HG03460 (cell line): Measurements from ENCODE around the gene LZIC.

ENCODE experiments used
- ATAC-seq: cut with Tn5 transposase; IDR thresholded peaks from one replicate; pipeline ENCODE4 v1.9.1; 2021; ENCODE audit not compliant: unreplicated experiment

The LZIC gene

GRCh38 chr1:9910423-9911178 is 32.6 kb downstream of the LZIC start:
- peak; percentile 95 for ATAC-seq

GRCh38 chr1:9910076-9910422 is 33.1 kb downstream of the LZIC start, which contains the start of gene CTNNBIP1:
CTNNBIP1 (minus strand) TSS chr1:9910269; CDS start chr1:9872064, 38,205 bp downstream.
- peak; percentile 59 for ATAC-seq

GRCh38 chr1:9909234-9910046 is 33.8 kb downstream of the LZIC start:
- ATAC-seq = no peak

GRCh38 chr1:9908871-9909233 is 34.3 kb downstream of the LZIC start:
- no peak for ATAC-seq

- no peak for ATAC-seq
Measured at GRCh38 chr1:9907441-9907840, 35.8 kb downstream of the LZIC start.

DNA sequence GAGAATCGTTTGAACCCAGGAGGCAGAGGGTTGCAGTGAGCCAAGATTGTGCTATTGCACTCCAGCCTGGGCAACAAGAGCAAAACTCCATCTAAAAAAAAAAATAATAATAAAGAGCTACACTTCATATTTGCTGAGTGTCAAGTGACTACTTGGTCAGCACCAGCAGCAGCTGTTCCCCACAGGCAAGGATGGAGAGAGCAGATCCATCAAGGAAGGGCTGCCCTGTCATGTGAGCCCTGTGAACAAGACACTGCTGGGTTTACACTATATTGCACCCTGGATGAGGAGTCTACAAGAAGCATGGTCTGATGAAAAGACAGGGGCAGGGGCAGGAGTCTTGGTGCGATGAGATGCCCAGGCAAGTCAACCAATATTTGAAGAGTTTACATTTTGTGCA is 36.7 kb downstream of the LZIC start:
- no peak for ATAC-seq

GRCh38 chr1:9905010-9905409 is 38.2 kb downstream of the LZIC start:
- ATAC-seq = no peak

DNA sequence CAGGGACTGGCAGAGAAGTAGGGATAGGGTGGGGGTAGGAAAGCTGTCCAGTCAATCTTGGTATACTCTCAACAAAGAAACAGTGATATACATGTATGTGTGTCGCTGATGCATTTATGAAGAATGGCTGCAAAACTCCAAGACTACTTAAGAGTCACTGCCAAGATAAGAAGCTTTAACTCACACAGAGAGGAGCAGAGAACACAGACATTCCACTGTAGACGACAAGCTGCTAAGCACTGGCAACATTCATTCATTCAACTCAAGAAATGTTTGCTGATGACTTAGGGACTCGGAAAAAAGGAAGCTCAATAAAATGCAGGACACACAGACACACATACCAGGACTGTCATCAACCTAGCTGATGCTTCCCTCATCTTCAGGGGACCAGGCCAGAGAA is 38.6 kb downstream of the LZIC start:
- no peak for ATAC-seq

DNA sequence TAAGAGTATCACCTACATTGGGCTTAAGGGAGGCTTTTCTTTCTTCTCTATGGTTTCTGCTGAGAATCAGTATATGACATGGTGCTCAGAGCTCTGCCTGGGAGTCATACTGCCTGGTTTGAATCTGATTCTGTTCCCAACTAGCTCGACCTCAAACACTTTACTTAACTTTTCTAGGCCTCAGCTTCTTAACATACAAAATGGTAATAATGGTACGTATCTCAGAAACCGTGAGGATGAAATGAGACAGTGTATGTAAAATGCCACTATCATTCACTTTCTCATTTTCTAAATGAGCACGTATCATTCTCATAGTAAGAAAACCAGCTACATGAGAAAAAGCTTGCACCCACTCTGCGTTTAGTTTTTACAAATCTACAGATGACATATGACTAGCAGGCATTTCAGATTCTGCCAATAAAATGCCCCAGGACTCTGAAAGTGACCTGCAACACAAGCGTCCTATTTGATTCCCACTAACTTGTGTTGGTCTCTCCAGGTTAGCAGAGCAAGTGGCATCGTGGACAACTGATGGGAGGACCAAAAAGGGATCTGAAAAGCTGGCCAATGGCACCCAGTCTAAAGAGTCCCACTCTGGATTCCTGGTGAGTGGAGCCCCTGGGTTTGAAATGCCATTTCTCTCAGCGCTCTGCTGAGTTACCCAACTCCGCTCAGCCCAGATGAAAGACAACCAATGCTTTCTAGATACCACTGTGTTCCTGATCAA is 39.2 kb downstream of the LZIC start:
- no peak for ATAC-seq

DNA sequence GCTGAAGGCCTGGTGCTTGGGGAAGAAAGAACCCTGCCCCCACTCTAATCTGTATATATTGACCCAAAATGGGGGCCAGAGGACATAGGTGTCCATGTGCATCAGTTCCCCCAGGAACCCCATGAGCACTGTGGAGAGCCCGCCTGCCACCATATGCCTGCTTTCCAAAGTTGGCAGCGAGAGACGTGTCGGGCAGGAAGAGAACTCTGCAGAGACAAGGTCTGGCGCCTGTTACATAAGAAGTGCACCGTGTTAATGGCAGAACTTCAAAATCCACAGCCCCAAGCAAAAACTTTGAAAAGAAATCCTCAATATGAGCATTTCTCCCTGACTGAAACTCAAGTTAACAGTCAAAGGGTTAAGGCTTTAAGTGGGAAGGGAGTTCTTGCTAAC is 41.1 kb downstream of the LZIC start:
- no peak for ATAC-seq

DNA sequence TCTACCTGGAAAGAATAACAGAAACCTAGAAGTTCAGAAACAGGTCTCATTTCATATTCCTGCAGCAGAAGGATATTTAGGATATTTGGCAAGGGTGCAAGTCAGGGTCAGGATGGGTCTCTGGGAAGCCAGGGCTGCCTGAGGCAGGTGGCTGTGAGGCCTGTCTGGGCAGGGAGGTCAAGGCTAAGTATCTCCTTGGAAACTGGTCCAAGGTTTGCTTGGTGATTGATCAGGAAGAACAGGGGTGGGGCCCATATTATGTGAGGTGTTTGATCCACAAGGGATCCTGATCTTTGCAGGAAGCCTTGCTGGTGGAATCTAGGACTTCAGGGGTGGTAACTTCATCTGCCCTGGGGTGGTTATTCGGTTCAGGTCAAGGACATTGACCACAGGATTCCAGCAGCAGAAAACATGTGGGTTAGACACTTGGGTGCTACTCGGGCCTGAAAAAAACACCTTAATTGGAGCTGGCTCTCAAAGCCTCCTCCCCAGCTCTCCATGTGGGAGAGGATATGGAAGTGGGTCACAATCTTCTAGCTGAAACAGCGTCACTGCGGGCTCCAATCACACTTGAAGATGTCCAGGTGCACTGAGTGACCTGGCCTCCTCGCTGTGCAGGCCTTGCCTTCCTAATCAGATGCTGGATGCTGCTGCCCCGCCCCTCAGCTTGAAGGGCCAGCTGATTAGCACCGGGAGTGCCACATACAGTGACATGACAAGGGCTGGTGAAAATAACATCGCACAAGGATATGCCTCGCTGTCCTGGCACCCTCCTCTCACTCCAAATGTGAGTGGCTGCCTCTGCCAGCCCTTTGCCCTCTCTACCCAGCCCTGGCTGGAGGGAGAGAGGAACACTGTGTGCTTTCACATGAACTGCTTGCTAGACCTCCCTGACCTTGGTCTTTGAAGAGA is 41.8 kb downstream of the LZIC start:
- no peak for ATAC-seq

DNA sequence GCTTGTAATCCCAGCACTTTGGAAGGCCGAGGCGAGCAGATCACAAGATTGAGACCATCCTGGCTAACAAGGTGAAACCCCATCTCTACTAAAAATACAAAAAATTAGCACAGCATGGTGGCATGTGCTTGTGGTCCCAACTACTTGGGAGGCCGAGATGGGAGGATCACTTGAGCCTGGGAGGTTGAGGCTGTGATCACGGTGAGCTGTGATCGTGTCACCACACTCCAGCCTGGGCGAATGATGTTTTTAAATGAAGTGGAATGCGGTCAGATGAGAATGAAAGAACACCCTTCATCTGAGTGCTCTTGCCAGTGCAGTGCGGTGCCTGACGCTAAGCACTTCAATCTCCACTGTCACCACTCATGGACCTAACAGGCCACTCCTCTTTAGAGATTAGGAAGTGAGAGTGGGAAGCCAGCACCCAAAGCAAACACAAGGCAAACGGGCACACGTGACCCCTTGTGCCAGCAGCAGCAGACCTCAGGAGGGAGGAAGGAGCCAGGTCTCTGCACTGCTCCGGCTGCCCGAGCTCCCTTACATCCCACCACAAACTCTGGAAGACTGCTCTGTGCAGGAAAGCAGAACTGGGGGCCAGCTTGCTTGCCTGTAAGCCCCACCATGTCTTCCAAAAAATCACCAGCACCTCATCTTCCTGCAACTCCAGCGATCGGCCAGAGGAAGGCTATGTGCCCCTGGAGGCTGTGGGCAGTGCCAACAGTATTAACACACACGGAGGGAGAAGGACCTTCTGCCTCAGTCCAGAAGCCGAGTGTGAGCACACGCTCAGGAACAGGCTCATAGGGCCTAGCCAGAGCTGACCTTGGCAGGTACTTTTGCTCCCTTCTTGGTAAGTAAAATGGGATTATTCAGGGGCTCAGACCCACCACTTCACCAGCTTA is 42.8 kb downstream of the LZIC start:
- no peak for ATAC-seq

DNA sequence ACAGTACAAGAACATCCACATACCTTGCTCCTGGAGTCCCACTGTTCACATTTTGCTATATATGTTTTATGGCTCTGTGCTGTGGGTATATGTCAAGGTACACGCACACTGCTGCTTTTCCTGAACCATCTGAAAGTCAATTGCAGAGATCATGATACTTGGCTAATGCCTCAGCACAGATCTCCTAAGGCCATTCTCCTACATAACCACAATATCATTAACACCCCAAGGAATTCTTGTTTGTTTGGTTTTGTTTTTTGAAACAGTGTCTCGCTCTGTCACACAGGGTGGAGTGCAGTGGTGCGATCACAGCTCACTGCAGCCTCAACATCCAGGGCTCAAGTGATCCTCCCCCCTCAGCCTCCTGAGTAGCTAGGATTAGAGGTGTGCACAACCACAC is 49.1 kb downstream of the LZIC start:
- ATAC-seq = no peak

GRCh38 chr1:9892563-9893528 is 50.3 kb downstream of the LZIC start:
- ATAC-seq = no peak

DNA sequence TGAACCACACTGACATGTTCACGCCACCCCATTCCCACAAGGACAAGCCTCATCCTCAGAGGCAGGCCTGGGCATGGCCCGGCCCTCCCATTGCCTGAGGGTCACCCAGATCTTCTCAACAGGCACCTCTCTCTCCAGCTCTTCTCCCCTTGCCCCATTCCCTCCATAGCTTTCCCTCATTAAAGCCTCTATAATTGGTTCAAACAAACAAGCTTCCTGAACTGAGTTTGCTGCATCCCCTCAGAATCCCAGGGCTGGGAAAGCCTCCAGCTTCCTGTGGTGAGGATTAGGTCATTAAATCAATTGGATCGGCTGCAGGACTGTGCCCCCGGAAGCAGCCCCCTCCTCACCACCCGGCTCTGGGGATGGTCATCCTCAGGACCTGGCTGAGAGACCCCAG is 52.0 kb downstream of the LZIC start:
- no peak for ATAC-seq

DNA sequence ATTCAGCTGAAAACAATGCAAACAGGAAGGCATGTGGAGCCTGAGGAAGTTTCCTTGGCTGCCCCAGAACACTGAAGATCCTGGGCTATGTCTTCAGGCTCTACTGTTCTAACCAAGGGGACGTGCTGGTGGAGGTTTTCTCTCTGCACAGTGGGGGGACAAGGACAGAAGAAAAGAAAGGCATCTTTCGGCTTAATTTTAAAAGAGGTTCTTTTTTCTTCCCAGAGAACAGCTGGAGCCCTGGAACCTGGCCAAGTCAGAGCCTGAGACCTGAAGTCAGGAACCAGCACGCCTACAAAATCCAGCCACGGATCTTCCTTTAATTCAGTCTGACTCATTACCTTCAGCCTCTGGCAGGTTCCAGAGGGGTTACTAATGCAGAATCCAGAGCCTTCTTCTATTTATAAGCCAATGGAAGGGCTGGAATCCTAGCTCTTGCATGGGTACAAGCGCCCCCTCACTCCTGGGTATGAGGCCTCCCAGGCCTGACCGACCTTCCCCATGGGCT is 52.9 kb downstream of the LZIC start:
- no peak for ATAC-seq

DNA sequence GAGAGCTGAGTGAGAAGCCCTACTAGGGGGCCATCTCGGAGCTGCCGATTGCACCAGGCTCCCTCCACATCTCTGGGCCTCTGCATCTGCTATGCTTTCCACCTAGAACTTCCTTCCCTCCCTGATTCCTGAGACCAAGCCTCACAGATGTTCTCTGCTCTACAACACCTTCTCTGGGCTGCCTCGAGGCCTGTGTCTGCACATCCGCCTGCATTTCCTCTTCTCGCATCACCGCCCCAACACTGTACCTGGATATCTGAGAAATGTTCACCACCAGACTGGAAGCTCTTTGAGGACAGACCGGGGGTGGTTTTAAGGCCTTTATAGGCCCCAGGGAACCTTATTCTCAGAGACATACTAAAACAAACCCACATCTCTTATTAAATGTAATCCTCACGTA is 53.8 kb downstream of the LZIC start:
- no peak for ATAC-seq

DNA sequence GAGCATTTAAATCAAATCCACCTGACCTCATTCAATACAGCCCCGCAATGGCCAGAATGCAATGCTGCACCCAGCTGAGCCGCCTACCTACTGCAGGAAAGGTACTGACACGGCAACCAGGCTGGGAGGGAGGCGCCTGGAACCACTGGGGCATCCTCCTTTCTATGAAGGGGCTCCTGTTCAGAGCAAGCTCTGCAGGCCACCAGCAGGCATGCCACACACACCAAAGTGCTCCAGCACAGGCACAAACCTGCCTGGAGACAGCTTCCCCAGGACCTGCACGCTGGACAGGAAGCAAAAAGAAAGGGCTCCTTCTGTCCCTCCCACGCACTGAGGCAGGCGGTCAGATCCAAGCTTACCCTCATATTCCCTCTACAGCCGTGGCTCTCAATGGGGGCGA is 54.3 kb downstream of the LZIC start:
- no peak for ATAC-seq
